ENCODE measurements around the gene TMEM107. TPM values are rescaled to one million over a fixed set of nuclear protein-coding genes. Genes with fewer than 3 reads are reported as not detected.

TMEM107 gene
- total RNA-seq, 4 donors from 2014 or later: 10.4 to 17.8 (median 13.6) TPM

GRCh38 chr17:8167526-8167925 lies 8.7 kb downstream of the TMEM107 start:
- Histone ChIP-seq H3K4me1 (peaks cover 19 to 26% (median 23%) of the 10 kb centered on the region in 4 donors), H3K4me3 (no peak overlapping the region), H3K9me3 (no peaks in the 10 kb centered on the region), H3K27me3 (no peaks in the 10 kb centered on the region), H3K36me3 (no peaks in the 10 kb centered on the region), H3K27ac (replicated peaks in 1 of 4) (no peak overlapping the region)
- intact Hi-C loops (cut with DNase I): no loop called here
- DNase-seq (ENCODE audit: extremely low spot score): no peak
- TF ChIP-seq CTCF (IDR thresholded peaks at IDR 0.05) (no peak), EP300 (IDR thresholded peaks at IDR 0.05) (no peak), POLR2AphosphoS5 (IDR thresholded peaks at IDR 0.05) (no peak), POLR2A (IDR thresholded peaks at IDR 0.05; ENCODE audit: low read depth) (no peak)
- WGBS: 62% methylated on average over 3 of the region's 3 CpGs

GRCh38 chr17:8166731-8167130 lies 9.4 kb downstream of the TMEM107 start:
- Histone ChIP-seq H3K9me3 (no peaks in the 10 kb centered on the region), H3K36me3 (peaks cover 0 to 2% (median 0%) of the 10 kb centered on the region in 4 donors), H3K27me3 (no peaks in the 10 kb centered on the region), H3K27ac (replicated peaks in 1 of 4) (peak overlapping the region in 1 of 4 donors; percentile 35), H3K4me3 (no peak overlapping the region), H3K4me1 (peaks cover 24 to 27% (median 25%) of the 10 kb centered on the region in 4 donors)
- TF ChIP-seq CTCF (IDR thresholded peaks at IDR 0.05): no peak
- TF ChIP-seq EP300 (IDR thresholded peaks at IDR 0.05): no peak
- TF ChIP-seq POLR2AphosphoS5 (IDR thresholded peaks at IDR 0.05): no peak
- no peak for TF ChIP-seq POLR2A (IDR thresholded peaks at IDR 0.05; ENCODE audit: low read depth)
- no peak for DNase-seq (ENCODE audit: extremely low spot score)
- WGBS: 95% methylated on average over 6 of the region's 6 CpGs
- intact Hi-C loops (cut with DNase I): no loop called here

GRCh38 chr17:8164815-8165131 lies 11.4 kb downstream of the TMEM107 start:
- H3K9me3 ChIP-seq: no peaks in the 10 kb centered on the region
- H3K4me3 ChIP-seq: no peak overlapping the region
- TF ChIP-seq POLR2A (IDR thresholded peaks at IDR 0.05; ENCODE audit: low read depth): no peak
- intact Hi-C loops (cut with DNase I): no loop called here
- H3K27me3 ChIP-seq: no peaks in the 10 kb centered on the region
- DNase-seq (ENCODE audit: extremely low spot score): no peak
- WGBS: 75% methylated on average over 6 of the region's 6 CpGs
- peaks cover 37 to 47% (median 44%) of the 10 kb centered on the region in 4 donors for H3K4me1 ChIP-seq
- peak overlapping the region; percentile 100 for H3K27ac ChIP-seq (replicated peaks in 1 of 4)
- H3K36me3 ChIP-seq: peaks cover 9 to 21% (median 15%) of the 10 kb centered on the region in 4 donors

GRCh38 chr17:8163978-8164814 lies 12.0 kb downstream of the TMEM107 start:
- DNase-seq (ENCODE audit: extremely low spot score): no peak
- Histone ChIP-seq H3K27me3 (no peaks in the 10 kb centered on the region), H3K27ac (replicated peaks in 1 of 4) (peak overlapping the region; percentile 100), H3K4me1 (peaks cover 37 to 53% (median 50%) of the 10 kb centered on the region in 4 donors), H3K4me3 (peak overlapping the region in 1 of 4 donors; percentile 7), H3K36me3 (peaks cover 9 to 27% (median 21%) of the 10 kb centered on the region in 4 donors), H3K9me3 (no peaks in the 10 kb centered on the region)
- WGBS: 29% methylated on average over 11 of the region's 13 CpGs
- no peak for TF ChIP-seq EP300 (IDR thresholded peaks at IDR 0.05)
- TF ChIP-seq POLR2AphosphoS5 (IDR thresholded peaks at IDR 0.05): peak in 1 of 2 donors; percentile 76
- intact Hi-C loops (cut with DNase I): no loop called here

- Histone ChIP-seq H3K27ac (replicated peaks in 1 of 4) (peak overlapping the region; percentile 100), H3K27me3 (no peaks in the 10 kb centered on the region), H3K4me3 (peak overlapping the region; percentile 94 to 100 (median 100)), H3K4me1 (peaks cover 40 to 62% (median 59%) of the 10 kb centered on the region in 4 donors), H3K36me3 (peaks cover 9 to 27% (median 23%) of the 10 kb centered on the region in 4 donors), H3K9me3 (no peaks in the 10 kb centered on the region)
- intact Hi-C loops (cut with DNase I): no loop called here
- WGBS: 14% methylated on average over 21 of the region's 55 CpGs
- TF ChIP-seq CTCF (IDR thresholded peaks at IDR 0.05): no peak
- no peak for TF ChIP-seq POLR2A (IDR thresholded peaks at IDR 0.05; ENCODE audit: low read depth)
- TF ChIP-seq POLR2AphosphoS5 (IDR thresholded peaks at IDR 0.05): no peak
- TF ChIP-seq EP300 (IDR thresholded peaks at IDR 0.05): no peak
- DNase-seq (ENCODE audit: extremely low spot score): no peak
Measured at GRCh38 chr17:8162997-8163977, 12.9 kb downstream of the TMEM107 start.

Data from esophagus muscularis mucosa (tissue), 4 donors.